Iris pigment epithelial cell (primary cell): ENCODE results near the gene ADAMTS8.

ENCODE experiments used
- DNase-seq: peaks from one replicate; pipeline ENCODE4 v3.0.0-alpha.2; 2011; ENCODE audit warnings: low read depth

The ADAMTS8 gene

DNA sequence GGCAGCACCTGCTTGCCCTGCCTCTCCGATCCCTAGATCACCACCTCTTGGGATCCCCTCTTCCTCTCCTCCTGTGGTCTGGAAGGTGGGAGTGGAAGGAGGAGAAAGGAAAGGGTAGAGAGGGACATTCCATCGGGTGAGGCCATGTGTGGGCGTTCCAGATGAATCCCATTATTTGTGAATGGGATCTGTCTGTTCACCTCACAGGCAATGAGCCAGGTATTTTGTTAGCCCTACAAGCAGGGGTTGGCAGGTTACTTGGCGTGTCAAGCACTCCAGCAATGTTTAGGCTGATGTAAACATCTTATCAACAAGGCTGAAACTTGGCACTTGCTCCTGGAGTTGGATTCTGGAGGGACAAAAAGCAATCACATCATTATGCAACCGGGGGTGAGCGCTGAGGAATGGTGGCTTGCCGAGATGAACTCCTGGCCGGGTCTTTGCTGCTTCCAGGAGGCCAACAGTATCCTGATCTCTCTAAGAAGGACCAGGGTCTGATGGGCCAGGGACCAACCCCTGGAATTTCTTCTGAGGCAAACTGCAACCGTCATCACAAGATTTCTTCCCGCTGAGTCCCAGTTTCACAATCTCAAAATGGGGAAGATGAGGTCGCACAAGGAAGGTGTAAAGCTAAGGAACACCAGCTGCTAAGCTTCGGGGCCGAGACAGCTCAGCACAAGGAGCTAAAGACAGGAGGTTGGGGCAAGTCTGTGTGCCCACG, 7.8 kb downstream of the ADAMTS8 start:
- DNase-seq: no peak

GRCh38 chr11:130418756-130419155, 9.7 kb downstream of the ADAMTS8 start:
- no peak for DNase-seq

DNA sequence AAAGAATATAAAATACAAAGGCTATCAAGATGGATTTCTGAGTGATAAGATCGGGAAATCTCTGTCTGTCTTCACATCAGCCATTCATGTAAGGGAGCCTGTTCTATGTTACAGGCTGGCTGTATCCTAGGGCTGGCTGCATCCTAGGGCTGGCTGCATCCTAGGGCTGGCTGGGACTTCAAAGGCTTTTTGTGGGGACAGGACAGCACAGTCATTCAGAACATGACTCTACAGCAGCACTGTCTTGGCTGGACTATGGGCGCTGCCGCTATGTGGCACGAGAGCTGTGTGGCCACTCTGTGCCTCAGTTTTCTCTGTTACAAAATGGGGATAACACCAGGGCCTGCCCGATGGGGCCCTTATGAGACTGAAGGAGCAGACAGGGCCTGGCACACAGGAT, 10.2 kb downstream of the ADAMTS8 start:
- DNase-seq: no peak

DNA sequence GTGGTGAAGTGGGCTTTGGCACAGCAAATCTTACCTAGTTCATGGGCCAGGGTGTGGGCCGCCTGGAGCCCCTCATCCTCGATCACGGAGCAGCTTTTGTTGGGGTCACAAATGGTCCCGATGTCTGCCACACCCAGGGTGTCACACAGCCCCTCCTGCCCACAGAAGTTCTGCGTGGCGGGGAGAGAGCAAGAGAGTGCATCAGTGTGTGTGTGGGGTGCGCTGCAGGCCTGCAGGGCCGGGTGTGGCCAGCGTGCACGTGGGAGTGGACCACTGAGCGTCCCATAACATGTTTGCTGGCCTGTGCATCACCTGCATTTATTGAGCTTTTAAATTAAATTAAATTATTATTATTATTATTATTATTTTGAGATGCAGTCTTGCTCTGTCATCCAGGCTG, 11.5 kb downstream of the ADAMTS8 start:
- no peak for DNase-seq

GRCh38 chr11:130416530-130416882, 11.9 kb downstream of the ADAMTS8 start:
- no peak for DNase-seq

DNA sequence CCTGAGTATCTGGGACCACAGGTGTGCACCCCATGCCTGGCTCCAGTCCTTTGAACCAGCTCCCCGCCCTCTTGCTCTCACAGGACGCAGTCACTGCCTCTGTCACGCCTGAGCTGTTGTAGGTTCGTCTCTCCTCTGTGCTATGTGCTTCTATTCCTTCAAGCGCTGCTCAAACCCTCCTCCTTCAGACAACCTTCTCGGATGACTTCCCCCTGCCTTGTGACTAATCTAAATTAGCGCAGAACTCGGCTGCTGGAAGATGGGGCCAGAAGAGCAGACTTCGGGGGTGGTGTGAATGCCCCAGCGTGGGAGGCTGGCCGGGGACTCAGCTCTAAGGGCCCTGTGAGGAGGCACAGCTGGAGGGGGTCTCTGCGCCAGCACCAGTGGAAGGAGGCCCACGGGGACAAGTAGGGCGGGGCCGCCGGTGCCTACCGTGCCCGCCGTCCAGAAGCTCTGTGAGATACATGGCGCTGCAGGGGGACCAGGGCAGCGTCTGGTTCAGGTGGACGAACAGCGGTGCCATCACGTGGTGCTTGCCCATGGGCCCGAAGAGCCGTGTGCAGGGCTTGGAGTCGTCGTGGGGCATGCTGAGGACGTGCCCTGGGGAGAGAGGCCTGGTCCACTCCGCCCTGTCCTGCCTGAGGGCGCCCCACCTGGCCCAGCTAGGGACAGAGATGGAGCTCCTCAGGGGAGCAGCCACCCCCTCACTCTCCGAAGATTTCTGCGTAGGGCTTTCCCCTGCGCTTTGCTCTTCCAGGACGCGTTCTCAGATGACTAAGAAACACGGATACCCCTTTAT, 12.5 kb downstream of the ADAMTS8 start:
- DNase-seq: no peak

DNA sequence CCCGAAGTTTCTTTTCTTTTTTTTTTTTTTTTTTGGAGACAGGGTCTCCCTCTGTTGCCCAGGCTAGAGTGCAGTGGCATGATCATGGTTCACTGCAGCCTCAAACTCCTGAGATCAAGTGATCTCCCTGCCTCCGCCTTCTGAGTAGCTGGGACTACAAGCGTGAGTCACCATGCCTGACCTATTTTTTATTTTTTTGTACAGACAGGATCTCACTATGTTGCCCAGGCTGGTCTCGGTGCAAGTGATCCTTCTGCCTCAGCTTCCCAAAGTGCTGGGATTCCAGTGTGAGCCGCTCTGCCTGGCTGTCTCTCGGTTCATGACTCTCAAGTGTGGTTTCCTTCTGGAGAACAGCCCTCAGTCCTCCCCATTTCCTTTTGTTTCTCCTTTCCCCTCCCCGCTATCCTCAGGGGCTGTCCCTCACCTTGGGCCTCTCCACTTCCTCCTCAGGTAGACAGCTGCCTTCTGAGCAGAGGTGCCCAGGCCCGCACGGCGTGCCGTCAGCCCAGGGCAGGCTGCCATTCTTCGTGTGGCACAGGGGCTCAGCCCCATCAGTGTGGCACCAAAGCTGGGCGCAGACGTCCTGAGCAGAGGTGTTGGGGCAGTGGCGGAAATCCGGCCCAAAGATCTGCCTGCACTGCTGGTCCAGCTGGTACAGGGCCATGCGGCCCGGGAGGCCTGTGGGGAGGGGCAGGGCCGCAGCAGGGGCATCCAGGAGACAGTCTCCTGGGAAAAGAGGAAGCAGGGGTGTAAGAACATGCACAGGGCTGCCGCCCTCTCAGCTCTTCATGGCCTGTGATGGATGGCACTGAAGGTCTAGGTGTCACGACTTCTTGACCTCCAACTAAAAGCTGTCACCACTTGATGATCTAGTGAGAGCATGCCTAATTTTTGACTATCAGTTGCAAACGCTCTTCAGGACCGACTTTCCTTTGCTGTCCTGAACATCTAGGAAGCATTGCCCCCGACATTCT, 14.0 kb downstream of the ADAMTS8 start:
- no peak for DNase-seq

GRCh38 chr11:130413405-130414106, 14.9 kb downstream of the ADAMTS8 start:
- DNase-seq: peak; percentile 75

- no peak for DNase-seq
These were observed 17.2 kb downstream of the ADAMTS8 start for GRCh38 chr11:130411223-130411622.

DNA sequence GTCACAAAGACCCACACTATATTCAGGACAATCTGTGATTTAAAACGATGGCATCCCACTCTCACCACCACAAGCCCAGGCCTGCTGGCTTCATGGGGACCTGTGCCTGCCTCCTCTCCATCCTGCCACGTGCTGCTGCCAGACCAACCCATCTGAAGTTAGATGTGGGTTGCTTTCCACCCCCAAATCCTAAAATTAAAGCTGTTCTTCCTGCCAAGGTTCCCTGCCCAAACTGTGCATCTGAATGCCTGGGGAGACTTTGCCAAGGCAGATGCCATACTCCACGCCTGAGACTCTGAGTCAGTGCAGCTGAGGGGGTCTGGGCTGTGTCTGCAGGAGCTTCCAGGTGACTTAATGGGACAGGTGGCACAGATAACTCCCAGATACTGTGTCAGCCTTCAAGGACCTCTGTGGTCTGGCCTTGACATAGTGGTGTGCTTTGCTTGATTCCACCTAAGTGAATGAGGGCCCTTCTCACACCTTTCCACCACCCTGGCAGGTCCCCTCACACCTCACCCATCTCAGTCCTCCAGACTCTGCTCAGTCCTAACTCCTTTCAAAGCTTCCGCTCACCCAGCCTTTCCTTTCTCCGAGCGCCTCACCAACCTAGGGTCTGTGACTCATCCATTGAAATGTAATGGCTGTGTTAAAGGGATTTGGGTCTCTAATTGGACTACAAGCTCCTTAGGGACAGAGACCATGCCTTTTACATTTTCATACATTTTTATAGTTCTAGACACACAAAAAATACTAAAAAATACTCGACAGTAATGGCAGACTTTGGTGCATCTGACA, 18.6 kb downstream of the ADAMTS8 start:
- no peak for DNase-seq

DNA sequence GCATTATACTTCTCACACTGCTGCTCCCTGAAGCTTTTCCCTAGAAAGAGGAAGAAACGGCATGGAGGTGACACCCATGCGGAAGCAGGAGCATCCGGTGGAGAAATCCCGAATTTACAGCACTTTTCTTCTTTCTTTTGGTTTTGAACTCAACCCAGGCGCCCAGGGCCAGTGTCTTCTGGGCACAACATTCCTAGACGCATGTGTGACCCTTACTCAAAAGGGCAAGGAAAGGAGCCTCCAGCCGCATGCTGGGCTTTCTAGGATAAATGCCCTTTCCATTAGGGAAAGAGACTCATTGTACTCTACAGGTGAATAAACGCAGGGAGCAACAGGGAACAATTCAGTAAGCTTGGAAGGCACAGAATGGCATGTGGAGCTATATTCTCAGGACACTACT, 19.5 kb downstream of the ADAMTS8 start:
- DNase-seq: no peak

DNA sequence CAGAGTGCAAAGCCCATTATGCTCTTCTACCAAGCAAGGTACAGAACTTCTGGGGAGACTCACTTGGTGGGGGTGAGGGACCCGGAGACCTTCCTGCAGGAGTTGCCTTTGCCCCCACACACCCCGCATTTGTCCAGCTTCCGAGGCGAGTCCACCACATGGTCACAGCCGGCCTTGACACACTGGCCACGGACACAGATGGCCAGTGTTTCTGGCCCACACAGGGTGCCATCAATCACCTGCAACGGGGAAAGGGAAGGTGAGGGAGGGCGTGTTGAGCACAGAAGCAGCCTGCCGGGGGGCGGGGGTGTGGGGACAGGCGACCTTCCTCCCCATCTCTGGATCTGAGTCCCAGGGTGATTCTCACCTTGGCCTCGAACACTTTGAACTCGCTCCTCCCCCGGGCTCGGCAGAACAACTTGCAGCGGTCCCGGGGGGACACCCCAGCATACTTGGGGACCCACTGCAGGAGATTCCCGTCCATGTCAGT, 20.0 kb downstream of the ADAMTS8 start:
- no peak for DNase-seq

DNA sequence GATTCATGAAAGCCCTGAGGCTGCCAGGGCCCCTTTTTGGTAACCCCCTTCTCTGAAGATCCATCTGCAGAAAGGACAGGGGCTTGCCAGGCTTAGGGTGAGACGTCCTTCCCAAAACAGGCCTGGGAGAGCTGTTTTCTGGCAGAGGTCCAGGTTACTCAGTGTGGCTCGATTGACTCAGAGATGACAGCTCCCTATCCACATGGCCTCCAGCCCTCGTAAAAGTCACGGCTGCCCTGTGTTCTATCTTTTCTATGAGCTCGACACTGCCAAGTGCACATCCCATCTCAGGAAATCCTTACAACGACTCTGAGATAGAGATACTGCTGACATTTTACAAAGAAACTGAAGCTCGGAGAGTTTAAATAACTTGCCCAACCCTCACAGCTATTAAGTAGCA, 20.4 kb downstream of the ADAMTS8 start:
- DNase-seq: peak; percentile 49

DNA sequence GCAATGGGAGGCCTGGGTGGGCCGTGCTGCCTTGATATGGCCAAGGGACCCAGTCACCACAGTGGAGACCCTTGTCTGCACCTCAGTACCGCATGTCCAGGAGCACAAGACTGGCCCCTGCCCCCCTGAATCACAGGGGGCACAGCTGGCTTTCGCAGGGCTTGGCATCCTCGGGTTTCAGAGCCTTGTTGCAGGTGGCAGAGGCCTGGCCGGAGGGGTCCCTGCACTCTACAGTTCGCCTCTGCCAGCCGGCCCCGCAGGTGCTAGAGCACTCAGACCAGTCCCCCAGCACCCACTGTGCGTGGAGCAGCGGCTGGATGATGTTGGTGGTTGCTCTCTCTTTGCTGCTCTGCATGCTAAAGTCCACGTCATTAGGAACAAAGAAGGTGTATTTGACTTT, 23.0 kb downstream of the ADAMTS8 start:
- no peak for DNase-seq

- DNase-seq: no peak
These were observed 23.7 kb downstream of the ADAMTS8 start for GRCh38 chr11:130404727-130405126.

DNA sequence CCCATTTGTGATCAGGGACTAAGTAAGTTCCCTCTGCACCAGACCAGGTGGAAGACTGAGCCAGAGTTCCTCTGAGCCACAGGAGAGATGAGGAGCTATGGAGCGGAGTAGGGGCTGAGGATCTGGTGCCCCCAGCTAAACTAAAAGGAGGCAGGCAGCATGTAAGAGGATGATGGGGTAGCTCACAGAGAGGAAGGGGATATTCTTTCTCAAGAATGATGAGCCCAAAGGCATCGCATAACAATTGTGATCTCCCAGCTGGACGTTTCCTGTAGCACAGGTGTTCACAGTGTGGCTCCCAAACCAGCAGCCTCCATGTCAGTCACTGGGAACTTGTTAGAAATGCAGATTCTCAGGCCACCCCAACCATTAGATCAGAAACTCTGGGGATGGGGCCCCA, 24.4 kb downstream of the ADAMTS8 start:
- DNase-seq: no peak

- peak; percentile 91 for DNase-seq
These were observed 25.1 kb downstream of the ADAMTS8 start for GRCh38 chr11:130403271-130403804.

- no peak for DNase-seq
These were observed 25.8 kb downstream of the ADAMTS8 start for GRCh38 chr11:130402570-130402969.

GRCh38 chr11:130400781-130401483, 27.5 kb downstream of the ADAMTS8 start:
- peak; percentile 41 for DNase-seq

DNA sequence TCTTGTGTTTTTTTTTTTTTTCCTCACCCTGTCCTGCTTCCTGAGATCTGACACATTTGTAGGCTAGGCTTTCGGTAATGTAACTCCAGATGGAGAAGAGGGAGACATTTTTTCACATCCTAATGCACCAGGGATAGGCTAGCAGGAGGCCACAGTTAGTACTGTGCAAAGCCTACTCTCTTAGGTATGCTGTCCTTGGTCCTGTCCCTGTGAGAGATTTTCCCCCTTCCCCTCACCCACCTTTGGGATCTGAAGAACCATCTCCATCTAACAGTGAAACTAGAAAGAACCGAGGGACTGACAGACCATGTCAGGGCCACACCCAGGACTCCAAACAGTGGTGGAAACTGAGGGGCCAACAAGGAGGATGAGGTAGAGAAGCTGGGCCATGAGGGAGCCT, 29.2 kb downstream of the ADAMTS8 start:
- DNase-seq: no peak
